H7 (cell line): ENCODE data around the gene MCTP2. TPM values are rescaled to one million over a fixed set of nuclear protein-coding genes. Genes with fewer than 3 reads are reported as not detected.
A peak's percentile ranks its signal among the peaks of the same experiment; 100 is the strongest.

Source experiments
- DNase-seq: peaks from one replicate; pipeline ENCODE4 v3.0.0; 2012
- H3K27me3 ChIP-seq: 2 replicates; pipeline ENCODE4 v1.6.0; 2011; ENCODE audit warnings: mild to moderate bottlenecking, low read length; ENCODE audit not compliant: control insufficient read depth, insufficient read depth
- H3K36me3 ChIP-seq: replicated peaks from 2 replicates; pipeline ENCODE4 v1.5.1; 2011; ENCODE audit warnings: low read length; ENCODE audit not compliant: control insufficient read depth, insufficient read depth
- H3K4me3 ChIP-seq: 2 replicates; pipeline ENCODE4 v1.5.1; 2011; ENCODE audit warnings: low read depth, mild to moderate bottlenecking, control low read depth, low read length, moderate library complexity; ENCODE audit not compliant: insufficient read depth
- total RNA-seq: library from RNA; depleted of rRNA; stranded (reverse); fragments of >200 nt; shearing (Covaris generic); gene quantifications from 2 replicates; pipeline ENCODE4 v1.2.3, GENCODE V29; 2014

MCTP2 gene
- total RNA-seq, 1 experiment from 2014 or later: 4.7 TPM

GRCh38 chr15:94287794-94288246 is 56.5 kb downstream of the MCTP2 start:
- H3K27me3 ChIP-seq: no peaks in the 10 kb centered on the region
- DNase-seq: peak; percentile 39
- H3K4me3 ChIP-seq: no peak overlapping the region
- H3K36me3 ChIP-seq: no peaks in the 10 kb centered on the region

GRCh38 chr15:94290730-94291129 is 59.4 kb downstream of the MCTP2 start:
- H3K27me3 ChIP-seq: no peaks in the 10 kb centered on the region
- no peaks in the 10 kb centered on the region for H3K36me3 ChIP-seq
- DNase-seq: no peak
- no peak overlapping the region for H3K4me3 ChIP-seq

GRCh38 chr15:94293411-94294402 is 62.3 kb downstream of the MCTP2 start:
- no peak for DNase-seq
- Histone ChIP-seq H3K27me3 (no peaks in the 10 kb centered on the region), H3K4me3 (no peak overlapping the region), H3K36me3 (no peaks in the 10 kb centered on the region; the same call in 1 of the 2 replicates)

DNA sequence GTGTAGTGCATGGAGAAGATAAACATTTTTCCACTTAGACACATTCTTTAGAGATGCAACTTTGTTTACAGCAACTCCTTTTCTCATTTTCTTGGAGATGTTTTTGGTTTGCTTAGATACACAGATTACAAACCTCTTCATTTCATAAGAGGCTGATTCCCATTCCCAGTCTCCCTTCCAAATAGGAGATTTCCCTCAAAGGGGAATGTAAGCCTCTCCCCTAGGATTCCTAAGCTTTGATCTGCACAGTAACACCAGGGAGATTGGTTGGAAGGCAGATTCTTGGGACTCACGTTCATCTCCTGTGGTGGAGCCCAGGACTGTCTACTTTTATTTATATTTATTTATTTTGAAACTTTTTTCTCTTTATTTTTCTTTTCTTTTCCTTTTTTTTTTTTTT is 63.2 kb downstream of the MCTP2 start:
- H3K27me3 ChIP-seq: no peaks in the 10 kb centered on the region

DNA sequence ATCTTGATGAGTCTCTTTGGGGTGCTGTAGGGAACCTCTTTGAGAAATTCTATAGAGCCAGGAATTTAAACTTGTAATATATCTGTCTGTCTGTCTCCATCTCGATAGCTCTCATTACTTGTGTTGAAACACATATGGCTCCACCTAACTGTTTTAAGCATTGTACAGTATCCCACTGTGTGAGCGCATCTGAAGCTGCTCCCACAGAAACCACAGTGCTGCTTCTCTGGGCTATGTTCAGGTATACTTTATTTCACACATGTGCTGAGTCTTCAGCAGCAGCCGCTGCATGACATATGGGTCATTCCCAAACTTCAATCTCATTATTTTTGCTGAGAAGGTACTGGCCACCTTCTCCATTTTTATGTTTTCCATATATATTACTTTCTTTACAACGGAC is 63.9 kb downstream of the MCTP2 start:
- Histone ChIP-seq H3K4me3 (no peak overlapping the region), H3K27me3 (no peaks in the 10 kb centered on the region), H3K36me3 (no peaks in the 10 kb centered on the region; the same call in 1 of the 2 replicates)
- DNase-seq: no peak

More for the DNA sequence above, 63.2 kb downstream of the MCTP2 start:
- no peak for DNase-seq
- Histone ChIP-seq H3K36me3 (no peaks in the 10 kb centered on the region; the same call in 1 of the 2 replicates), H3K4me3 (no peak overlapping the region)

- no peak for DNase-seq
- Histone ChIP-seq H3K36me3 (no peaks in the 10 kb centered on the region; the same call in 1 of the 2 replicates), H3K4me3 (no peak overlapping the region), H3K27me3 (no peaks in the 10 kb centered on the region)
These were observed 65.4 kb downstream of the MCTP2 start for GRCh38 chr15:94296717-94297116.

GRCh38 chr15:94297558-94297957 is 66.2 kb downstream of the MCTP2 start:
- Histone ChIP-seq H3K36me3 (no peaks in the 10 kb centered on the region; the same call in 1 of the 2 replicates), H3K4me3 (no peak overlapping the region), H3K27me3 (no peaks in the 10 kb centered on the region)
- DNase-seq: no peak

- no peaks in the 10 kb centered on the region for H3K27me3 ChIP-seq
- no peaks in the 10 kb centered on the region; the same call in 1 of the 2 replicates for H3K36me3 ChIP-seq
- DNase-seq: no peak
- no peak overlapping the region for H3K4me3 ChIP-seq
These were observed 67.0 kb downstream of the MCTP2 start for GRCh38 chr15:94298364-94298763.

DNA sequence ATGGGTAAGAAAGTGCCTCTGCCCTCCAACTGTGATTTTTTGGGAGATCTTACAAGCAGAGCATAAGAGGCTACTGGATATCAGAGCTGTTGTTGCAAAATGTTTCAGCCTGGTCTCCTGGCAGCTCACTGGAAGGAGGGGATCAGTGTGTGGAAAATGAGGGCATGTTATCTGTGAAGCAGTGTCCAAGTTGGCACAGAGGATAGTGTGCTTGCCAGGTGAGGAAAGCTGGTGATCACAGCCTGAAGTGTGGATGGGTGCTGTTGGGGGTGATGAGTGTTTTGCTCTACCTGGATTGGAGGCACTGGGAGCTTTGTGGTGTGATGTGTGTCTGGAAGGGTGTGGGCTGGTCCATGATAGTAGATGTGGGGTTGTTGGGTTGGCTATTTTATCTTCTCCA is 69.3 kb downstream of the MCTP2 start:
- no peak overlapping the region for H3K4me3 ChIP-seq
- no peaks in the 10 kb centered on the region for H3K27me3 ChIP-seq
- no peak for DNase-seq
- no peaks in the 10 kb centered on the region; the same call in 1 of the 2 replicates for H3K36me3 ChIP-seq

DNA sequence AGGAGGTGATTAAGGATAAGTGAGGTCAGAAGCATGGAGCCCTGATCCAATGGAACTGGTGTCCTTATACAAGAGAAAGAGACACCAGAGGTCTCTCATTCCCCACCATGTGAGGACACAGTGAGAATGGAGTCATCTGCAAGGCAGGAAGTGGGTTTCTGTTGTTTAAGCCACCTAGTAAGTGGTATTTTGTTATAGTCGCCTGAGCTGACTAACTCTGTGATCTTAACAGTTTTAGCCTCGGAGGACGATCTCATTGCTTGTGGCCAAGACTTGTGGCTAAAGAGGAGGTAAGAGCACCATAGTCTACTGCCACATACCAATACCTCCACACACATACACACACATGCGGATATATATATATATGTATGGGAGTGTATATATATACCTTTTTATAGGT is 73.8 kb downstream of the MCTP2 start:
- no peaks in the 10 kb centered on the region for H3K36me3 ChIP-seq
- H3K27me3 ChIP-seq: no peaks in the 10 kb centered on the region
- H3K4me3 ChIP-seq: no peak overlapping the region
- no peak for DNase-seq

GRCh38 chr15:94306700-94307650 is 75.6 kb downstream of the MCTP2 start:
- Histone ChIP-seq H3K36me3 (no peaks in the 10 kb centered on the region), H3K4me3 (no peak overlapping the region), H3K27me3 (no peaks in the 10 kb centered on the region)
- DNase-seq: no peak

GRCh38 chr15:94312946-94313345 is 81.6 kb downstream of the MCTP2 start:
- Histone ChIP-seq H3K27me3 (no peaks in the 10 kb centered on the region), H3K4me3 (no peak overlapping the region), H3K36me3 (no peaks in the 10 kb centered on the region)
- no peak for DNase-seq

DNA sequence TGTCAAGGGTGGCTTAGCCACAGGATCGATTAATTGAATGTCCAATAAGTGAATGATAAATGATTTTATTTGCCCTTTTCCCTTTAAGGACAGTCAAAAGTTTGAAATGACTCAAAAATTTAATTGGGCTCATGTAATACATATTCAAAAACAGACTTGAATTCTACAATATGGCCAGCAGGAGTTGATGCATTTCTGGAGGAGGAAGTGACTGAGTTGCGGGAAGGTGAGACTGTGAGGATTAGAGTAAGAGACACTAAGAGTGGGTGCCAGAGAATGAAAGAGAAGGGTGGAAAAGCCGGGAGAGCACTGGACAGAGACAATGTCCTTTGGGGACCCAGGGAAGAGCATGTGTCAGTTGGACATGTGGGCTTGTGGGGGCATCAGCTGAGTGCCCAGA is 83.3 kb downstream of the MCTP2 start:
- Histone ChIP-seq H3K36me3 (no peaks in the 10 kb centered on the region), H3K4me3 (no peak overlapping the region), H3K27me3 (no peaks in the 10 kb centered on the region)
- DNase-seq: no peak

GRCh38 chr15:94317211-94317610 is 85.8 kb downstream of the MCTP2 start:
- no peaks in the 10 kb centered on the region for H3K36me3 ChIP-seq
- H3K27me3 ChIP-seq: no peaks in the 10 kb centered on the region
- H3K4me3 ChIP-seq: no peak overlapping the region
- DNase-seq: no peak
